NCI-H2171 treated with DMSO at 0.1 percent for 48 hours (cell line): ENCODE results near the gene PEX16.

ENCODE experiments used
- DNase-seq: peaks from one replicate; lab custom pipeline; 2025; lab: John Stamatoyannopoulos, UW

PEX16 gene

DNA sequence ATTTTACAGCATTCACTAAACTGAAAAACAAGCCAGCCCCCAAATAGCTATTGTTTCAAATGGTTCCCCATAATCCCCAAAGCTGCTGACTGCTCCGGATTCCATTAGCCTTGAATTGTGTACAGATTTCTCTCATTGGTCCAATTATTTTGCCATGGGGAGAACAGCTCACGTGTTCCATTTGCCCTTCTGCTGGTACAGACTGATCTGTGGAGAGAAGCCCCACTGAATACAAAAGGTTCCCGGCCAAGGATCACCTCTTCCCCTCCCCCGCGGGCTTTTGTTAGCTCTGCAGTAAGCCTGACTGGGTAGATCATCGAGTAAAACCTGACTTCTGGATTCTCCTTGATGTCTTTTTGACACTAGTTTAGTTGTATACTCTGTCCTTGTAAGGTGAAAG, 41.3 kb downstream of the PEX16 start:
- no peak for DNase-seq

GRCh38 chr11:45872651-45873356, 44.9 kb downstream of the PEX16 start:
- peak; percentile 60 for DNase-seq

DNA sequence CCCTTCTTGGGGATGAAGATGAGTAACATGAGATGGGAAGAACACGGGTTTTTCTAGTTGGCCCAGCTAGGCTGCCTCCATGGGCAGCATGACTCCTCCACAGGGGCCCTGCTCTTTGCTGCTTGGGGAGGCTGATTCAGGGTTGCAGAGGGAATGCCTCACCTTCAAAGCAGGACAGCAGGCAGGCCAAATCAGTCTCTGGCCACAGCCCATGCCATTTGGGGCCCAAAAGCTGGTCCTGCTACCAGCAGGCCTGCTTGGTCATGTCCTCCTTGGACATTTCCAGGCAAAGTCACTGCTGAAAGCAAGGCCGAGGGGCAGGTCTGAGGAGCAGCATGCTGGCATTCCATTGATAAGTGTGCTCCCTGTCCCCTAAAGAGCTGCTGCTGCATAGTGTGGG, 46.0 kb downstream of the PEX16 start:
- no peak for DNase-seq

GRCh38 chr11:45870706-45871105, 47.0 kb downstream of the PEX16 start:
- DNase-seq, result no peak

GRCh38 chr11:45869551-45869950, 48.1 kb downstream of the PEX16 start:
- DNase-seq, result no peak

- no peak for DNase-seq
Observed at GRCh38 chr11:45864041-45864440, 53.6 kb downstream of the PEX16 start.

GRCh38 chr11:45860764-45861510, 56.7 kb downstream of the PEX16 start:
- no peak for DNase-seq

GRCh38 chr11:45860348-45860747, 57.3 kb downstream of the PEX16 start:
- no peak for DNase-seq
